ENCODE results near the gene RPL41. TPM values are rescaled to one million over a fixed set of nuclear protein-coding genes. Genes with fewer than 3 reads are reported as not detected.

Gene RPL41
- 1,996 and 2,354 TPM in 2 replicates for polyA plus RNA-seq

DNA sequence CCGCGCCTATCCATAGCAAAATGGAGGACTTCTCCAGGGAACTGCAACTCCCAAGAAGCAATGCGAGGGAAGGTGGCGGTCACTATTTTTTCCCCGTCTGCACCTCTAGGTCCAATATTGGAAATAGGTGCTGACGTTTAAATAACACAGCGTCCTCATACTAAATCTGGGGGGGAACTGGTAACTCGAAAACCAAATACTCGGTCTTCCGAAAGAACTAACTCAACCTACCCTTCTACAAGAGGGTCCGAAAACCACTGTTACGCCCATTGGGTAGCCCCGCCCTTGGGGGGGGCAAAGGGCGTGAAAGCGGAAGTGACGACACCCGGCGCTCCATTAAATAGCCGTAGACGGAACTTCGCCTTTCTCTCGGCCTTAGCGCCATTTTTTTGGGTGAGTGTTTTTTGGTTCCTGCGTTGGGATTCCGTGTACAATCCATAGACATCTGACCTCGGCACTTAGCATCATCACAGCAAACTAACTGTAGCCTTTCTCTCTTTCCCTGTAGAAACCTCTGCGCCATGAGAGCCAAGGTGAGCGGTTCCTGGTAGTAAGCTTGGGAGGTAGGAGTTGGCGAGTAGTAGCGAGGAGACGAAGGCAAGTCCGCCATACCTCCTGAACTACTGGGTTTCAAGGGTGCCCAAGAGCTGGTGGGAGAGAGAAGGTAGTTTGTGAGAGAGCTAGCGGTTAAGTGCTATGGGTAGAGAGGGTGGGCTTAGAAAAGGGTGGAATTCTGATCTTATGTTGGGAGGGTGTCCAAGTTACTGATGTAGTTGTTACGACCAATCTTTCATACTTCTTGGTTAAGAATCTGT is at the start of gene RPL41:
RPL41 (plus strand) TSS at position 367 of the 815 bp plus-strand sequence.

DNA sequence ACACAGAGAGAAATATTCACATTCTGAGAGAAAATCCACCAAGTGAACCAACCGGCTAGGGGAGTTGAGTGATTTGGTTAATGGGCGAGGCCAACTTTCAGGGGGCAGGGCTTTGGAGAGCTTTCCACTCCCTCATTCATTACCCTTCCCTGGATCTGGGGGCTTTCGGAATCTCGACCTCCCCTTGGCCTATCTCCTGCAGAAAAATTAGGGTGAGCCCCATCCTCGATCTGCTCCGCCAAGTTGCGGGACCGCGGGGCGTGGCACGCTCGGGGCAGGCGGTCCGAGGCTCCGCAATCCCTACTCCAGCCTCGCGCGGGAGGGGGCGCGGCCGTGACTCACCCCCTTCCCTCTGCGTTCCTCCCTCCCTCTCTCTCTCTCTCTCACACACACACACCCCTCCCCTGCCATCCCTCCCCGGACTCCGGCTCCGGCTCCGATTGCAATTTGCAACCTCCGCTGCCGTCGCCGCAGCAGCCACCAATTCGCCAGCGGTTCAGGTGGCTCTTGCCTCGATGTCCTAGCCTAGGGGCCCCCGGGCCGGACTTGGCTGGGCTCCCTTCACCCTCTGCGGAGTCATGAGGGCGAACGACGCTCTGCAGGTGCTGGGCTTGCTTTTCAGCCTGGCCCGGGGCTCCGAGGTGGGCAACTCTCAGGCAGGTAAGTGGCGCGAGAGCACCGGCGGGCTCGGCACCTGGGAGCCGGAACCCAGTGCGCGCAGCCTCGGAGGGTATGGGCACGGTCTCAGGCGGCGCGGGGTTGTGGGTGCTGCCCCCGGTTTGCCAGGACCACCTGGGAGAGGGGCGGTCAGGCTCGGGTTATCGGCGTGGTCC is 36.5 kb upstream of the RPL41 start, which contains the start of gene ERBB3:
ERBB3 (plus strand) TSS at position 443 of the 833 bp plus-strand sequence; CDS start at position 579, 136 bp downstream.

DNA sequence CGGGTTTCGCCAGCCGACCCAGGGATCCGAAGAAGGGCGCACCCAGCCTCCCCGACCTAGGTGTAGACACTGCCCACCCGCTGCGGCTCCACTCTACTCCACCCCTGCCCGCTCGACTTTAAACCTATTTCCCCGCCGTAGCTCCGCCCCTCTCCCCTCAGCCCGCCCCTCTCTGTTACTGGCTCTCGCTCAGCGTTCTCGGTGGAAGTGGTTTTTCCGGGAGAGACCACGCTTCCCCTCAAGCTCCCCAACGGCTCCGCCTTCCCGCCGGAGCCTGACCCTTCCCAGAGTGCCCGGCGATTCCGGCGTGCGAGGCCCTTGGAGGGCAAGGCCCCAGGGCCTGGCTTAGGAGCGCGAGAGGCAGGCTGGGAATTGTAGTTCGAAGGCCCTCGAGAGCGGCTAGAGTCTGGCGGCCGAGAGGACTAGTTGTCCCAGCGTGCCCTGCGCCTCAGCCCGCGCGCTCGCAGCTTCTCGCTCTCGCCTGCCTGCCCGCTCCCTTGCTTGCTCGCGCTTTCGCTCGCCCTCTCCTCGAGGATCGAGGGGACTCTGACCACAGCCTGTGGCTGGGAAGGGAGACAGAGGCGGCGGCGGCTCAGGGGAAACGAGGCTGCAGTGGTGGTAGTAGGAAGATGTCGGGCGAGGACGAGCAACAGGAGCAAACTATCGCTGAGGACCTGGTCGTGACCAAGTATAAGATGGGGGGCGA is 12.2 kb upstream of the RPL41 start, which contains the start of gene PA2G4:
PA2G4 (plus strand) TSS at position 451 of the 706 bp plus-strand sequence; CDS start at position 630, 179 bp downstream.

DNA sequence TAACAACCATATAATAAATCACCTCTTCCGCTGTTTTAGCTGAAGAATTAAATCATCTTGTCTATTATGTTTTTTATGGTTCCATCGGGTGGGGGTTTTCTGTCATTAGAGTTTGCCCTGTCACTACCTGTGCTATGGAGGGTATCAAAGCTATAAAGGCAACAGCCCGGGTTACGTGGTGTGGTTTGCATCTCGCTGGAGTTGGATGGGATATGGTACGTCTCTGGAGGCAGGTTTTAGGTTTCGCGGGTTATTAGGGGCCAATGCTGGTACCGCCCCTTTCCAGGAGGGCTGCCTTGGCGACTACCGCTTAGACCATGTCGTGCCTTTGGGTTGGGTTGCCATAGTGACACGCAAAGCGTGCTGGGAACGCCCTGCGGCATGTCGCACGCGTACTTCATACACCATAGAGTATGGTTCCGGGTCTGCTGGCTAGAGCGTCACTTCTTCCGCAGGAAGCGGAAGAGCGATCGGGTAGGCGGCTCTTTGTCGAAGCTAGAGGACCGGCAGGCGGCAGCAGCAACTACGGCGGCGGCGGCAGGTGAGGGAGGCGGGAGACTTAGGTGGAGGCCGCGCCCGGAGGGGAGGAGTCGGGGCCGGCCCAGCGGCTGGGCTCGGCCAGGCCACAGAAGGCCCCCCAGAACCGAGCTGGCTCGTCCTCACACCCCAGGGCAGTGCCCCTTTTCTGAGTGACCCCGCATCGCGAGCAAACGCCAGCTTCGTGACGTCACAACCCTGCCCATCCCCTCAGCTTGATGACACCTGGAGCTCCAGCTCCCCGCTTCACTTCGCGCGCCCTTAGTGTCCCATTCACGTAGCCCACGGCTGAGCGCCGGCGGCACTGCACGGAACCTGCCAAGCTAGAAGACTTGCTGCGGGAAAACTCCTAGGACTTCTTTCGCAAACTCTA is 1.6 kb downstream of the RPL41 start, which contains the start of gene ZC3H10:
ZC3H10 (plus strand) TSS at position 489 of the 910 bp plus-strand sequence. CDS start 2,297 bp downstream, outside the sequence.

DNA sequence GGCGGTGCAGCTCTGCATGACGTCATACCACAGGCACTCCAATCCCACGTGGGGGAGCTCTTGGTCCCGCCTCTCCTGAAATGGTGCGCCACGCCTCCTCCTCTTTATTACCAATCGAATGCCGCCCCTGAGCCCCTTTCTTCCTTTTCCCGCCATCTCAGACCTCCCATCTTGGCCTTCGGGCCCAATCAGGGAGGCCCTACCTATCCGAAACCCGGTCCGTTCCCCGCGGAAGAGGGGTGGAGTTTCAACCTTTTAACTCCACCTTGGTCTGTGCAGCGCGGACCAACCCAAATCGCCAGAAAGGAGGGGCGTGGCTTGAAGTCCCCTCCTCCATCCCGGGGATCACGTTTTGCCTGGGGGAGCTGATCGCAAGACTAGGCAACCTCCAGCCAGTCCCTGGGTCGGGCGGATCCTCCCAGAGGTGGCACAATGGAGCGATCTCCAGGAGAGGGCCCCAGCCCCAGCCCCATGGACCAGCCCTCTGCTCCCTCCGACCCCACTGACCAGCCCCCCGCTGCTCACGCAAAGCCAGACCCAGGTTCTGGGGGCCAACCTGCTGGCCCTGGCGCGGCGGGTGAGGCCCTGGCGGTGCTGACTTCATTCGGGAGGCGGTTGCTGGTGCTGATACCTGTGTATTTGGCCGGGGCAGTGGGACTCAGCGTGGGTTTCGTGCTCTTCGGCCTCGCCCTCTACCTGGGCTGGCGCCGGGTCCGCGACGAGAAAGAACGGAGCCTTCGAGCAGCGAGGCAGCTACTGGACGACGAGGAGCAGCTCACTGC is 11.6 kb downstream of the RPL41 start, which contains the start of gene ESYT1:
ESYT1 (plus strand) TSS at position 380 of the 782 bp plus-strand sequence; CDS start at position 433, 53 bp downstream.

DNA sequence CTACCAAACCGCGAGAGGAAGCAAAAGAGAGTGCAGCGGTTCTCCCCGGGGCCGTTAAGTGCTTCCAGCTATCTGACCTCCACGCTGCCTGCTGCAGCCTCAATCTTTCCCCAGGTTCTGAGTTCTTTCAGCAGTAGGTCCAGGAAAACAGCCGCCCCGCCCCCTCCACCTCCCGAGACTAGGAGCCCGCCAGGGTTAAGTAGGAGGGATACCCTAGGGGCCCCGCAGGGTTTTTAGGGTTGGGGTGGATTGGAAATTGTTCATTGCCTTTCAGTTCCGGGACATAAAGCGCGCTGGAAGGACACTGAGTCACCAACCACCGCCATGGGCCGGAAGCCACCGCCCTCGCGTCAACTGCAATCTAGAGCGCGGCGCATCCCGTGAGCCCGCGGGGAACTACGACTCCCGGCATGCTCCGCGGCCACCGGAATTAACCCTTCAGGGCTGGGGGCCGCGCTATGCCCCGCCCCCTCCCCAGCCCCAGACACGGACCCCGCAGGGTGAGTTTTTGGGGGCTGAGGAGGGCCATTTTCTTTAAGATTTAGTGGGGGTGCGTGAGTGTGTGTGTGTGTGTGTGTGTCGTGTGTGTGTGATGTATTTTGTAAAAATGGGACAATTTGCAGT is 35.8 kb downstream of the RPL41 start, which contains the start of gene MYL6B:
MYL6B (plus strand) TSS at position 456 of the 624 bp plus-strand sequence. CDS start 1,332 bp downstream, outside the sequence.

DNA sequence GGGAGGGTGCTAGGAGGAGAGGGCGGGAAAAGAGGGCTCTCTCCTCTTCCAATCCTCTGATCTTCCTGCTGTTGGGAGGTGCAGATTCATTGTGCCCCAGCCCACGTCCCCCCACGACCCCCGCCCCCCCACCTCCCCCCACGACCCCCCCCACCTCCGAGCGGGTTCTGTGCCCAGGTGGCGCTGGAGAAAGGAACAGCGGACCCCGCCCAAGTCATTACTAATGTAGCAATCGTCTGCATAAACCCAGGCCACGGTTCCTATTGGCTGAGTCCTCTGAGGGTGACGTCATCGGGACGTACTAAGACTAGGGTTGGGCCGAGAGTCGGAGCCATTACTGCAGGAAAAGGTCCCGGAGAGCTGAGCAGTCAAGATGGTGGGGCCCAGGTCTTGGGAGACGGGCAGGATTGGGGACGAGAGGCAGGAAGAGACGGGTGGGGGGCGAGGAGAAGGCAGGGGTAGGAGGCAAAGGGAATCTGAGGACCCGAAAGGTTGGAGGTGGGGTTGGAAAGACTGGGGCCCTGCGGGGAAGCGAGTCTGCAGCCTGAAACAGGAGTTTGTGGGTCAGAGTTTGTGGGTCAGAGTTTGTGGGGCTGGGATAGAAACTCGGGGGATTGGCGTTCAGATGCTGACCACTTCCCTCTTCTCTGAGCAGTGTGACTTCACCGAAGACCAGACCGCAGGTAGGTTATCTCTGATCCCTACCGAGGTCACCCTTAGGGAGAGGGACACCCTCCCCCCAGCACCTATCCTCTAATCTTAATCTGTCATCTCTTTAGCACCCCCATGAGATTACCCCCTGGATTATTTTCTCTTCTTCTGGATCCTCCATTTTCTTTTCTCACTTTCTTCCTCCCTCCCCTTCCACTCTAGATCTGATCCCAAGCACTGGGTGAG is 41.8 kb downstream of the RPL41 start, which contains the start of gene MYL6:
MYL6 (plus strand) TSS at position 331 of the 897 bp plus-strand sequence; CDS start at position 374, 43 bp downstream.

Other genes starting within 250 kb of the RPL41 start
- gene PYM1, start 188.7 kb upstream of the RPL41 start, polyA plus RNA-seq = 19.0 and 28.9 TPM in 2 replicates
- 2.0 and 9.5 TPM in 2 replicates for gene DGKA, start 185.5 kb upstream of the RPL41 start, polyA plus RNA-seq
- gene PMEL, start 150.6 kb upstream of the RPL41 start, polyA plus RNA-seq = not detected in 2 replicates
- 0.31 TPM in 1 of 2 replicates, not detected in the other for gene CDK2, start 149.8 kb upstream of the RPL41 start, polyA plus RNA-seq
- gene RAB5B, start 142.6 kb upstream of the RPL41 start, polyA plus RNA-seq = 22.5 and 27.6 TPM in 2 replicates
- gene SUOX, start 119.4 kb upstream of the RPL41 start, polyA plus RNA-seq = 10.7 and 20.8 TPM in 2 replicates
- gene IKZF4, start 95.6 kb upstream of the RPL41 start, polyA plus RNA-seq = 1.0 and 2.1 TPM in 2 replicates
- 495 and 532 TPM in 2 replicates for gene RPS26, start 74.7 kb upstream of the RPL41 start, polyA plus RNA-seq
- gene ERBB3, start 36.5 kb upstream of the RPL41 start, polyA plus RNA-seq = 0.07 and 0.63 TPM in 2 replicates
- 51.7 and 59.1 TPM in 2 replicates for gene PA2G4, start 12.1 kb upstream of the RPL41 start, polyA plus RNA-seq
- gene ZC3H10, start 1.6 kb downstream of the RPL41 start, polyA plus RNA-seq = 0.46 and 0.65 TPM in 2 replicates
- 0.99 and 9.1 TPM in 2 replicates for gene ESYT1, start 11.6 kb downstream of the RPL41 start, polyA plus RNA-seq
- 99.3 and 105 TPM in 2 replicates for gene MYL6B, start 36.0 kb downstream of the RPL41 start, polyA plus RNA-seq
- gene MYL6, start 41.7 kb downstream of the RPL41 start, polyA plus RNA-seq = 2,053 and 2,241 TPM in 2 replicates
- 52.8 and 59.7 TPM in 2 replicates for gene SMARCC2, start 72.8 kb downstream of the RPL41 start, polyA plus RNA-seq
- 12.4 and 13.5 TPM in 2 replicates for gene RNF41, start 105.3 kb downstream of the RPL41 start, polyA plus RNA-seq
- gene NABP2, start 107.7 kb downstream of the RPL41 start, polyA plus RNA-seq = 28.3 and 36.4 TPM in 2 replicates
- gene SLC39A5, start 113.4 kb downstream of the RPL41 start, polyA plus RNA-seq = not detected in 2 replicates
- 4.2 and 10.7 TPM in 2 replicates for gene ANKRD52, start 141.8 kb downstream of the RPL41 start, polyA plus RNA-seq
- gene COQ10A, start 150.3 kb downstream of the RPL41 start, polyA plus RNA-seq = 6.7 and 8.2 TPM in 2 replicates
- gene CS, start 183.7 kb downstream of the RPL41 start, polyA plus RNA-seq = 117 and 124 TPM in 2 replicates
- gene CNPY2, start 199.4 kb downstream of the RPL41 start, polyA plus RNA-seq = 115 and 134 TPM in 2 replicates
- gene PAN2, start 217.4 kb downstream of the RPL41 start, polyA plus RNA-seq = 10.5 and 12.1 TPM in 2 replicates
- gene IL23A, start 222.3 kb downstream of the RPL41 start, polyA plus RNA-seq = not detected in 2 replicates
- 9.7 and 26.8 TPM in 2 replicates for gene STAT2, start 243.5 kb downstream of the RPL41 start, polyA plus RNA-seq
- 0.32 TPM in 1 of 2 replicates, not detected in the other for gene APOF, start 246.2 kb downstream of the RPL41 start, polyA plus RNA-seq

All from Purkinje cell (primary cell).